Calu3 (cell line): ENCODE results near the gene ARMC6. TPM values are rescaled to one million over a fixed set of nuclear protein-coding genes. Genes with fewer than 3 reads are reported as not detected.

Experiments
- BruUV-seq: library from RNA; stranded (reverse); fragments of 400-500 nt; replicated peaks from 2 replicates; lab custom pipeline; 2021; lab: Mats Ljungman, UMichigan
- CTCF ChIA-PET: fragments of 300-600 bp; sonication (Branson Sonifier 250); formaldehyde crosslinking; loops from one replicate; lab custom pipeline; 2022; ENCODE audit warnings: antibody characterized with exemption; lab: Charles Lee
- DNase-seq: peaks from one replicate; pipeline ENCODE4 v3.0.0; 2022
- H3K27ac Mint-ChIP-seq: one replicate; pipeline ENCODE4 v1.8.0; 2022; ENCODE audit warnings: mixed read lengths; ENCODE audit not compliant: unreplicated experiment
- H3K27me3 Mint-ChIP-seq: one replicate; pipeline ENCODE4 v1.8.0; 2022; ENCODE audit warnings: mixed read lengths; ENCODE audit not compliant: unreplicated experiment
- H3K36me3 Mint-ChIP-seq: one replicate; pipeline ENCODE4 v1.8.0; 2022; ENCODE audit warnings: mild to moderate bottlenecking, moderate library complexity, mixed read lengths; ENCODE audit not compliant: insufficient read depth, unreplicated experiment
- H3K4me1 Mint-ChIP-seq: one replicate; pipeline ENCODE4 v1.8.0; 2022; ENCODE audit warnings: mild to moderate bottlenecking, low read depth, mixed read lengths; ENCODE audit not compliant: unreplicated experiment
- H3K4me3 Mint-ChIP-seq: one replicate; pipeline ENCODE4 v1.8.0; 2022; ENCODE audit warnings: mild to moderate bottlenecking, low read depth, moderate library complexity, mixed read lengths; ENCODE audit not compliant: unreplicated experiment
- H3K9me3 Mint-ChIP-seq: one replicate; pipeline ENCODE4 v1.8.0; 2022; ENCODE audit warnings: low read depth, mixed read lengths; ENCODE audit not compliant: unreplicated experiment
- CTCF ChIP-seq: fragments of 200-600 bp; IDR thresholded peaks from one replicate; pipeline ENCODE4 v1.8.0; 2022; ENCODE audit warnings: antibody characterized with exemption; ENCODE audit not compliant: unreplicated experiment
- intact Hi-C: fragments of 100-400 bp; cut with micrococcal nuclease; formaldehyde crosslinking; loops from one replicate; pipeline ENCODE4 v1.10.0; 2022; ENCODE audit not compliant: unreplicated experiment
- total RNA-seq: library from RNA; stranded (reverse); gene quantifications from 2 replicates; pipeline ENCODE4 v1.2.3, GENCODE V29; 2022

ARMC6 gene
- total RNA-seq, 1 experiment from 2014 or later: 24.0 TPM

GRCh38 chr19:19107654-19108053, 74.3 kb downstream of the ARMC6 start:
- Mint-ChIP-seq H3K4me1 (no peaks in the 10 kb centered on the region), H3K27ac (no peak overlapping the region), H3K27me3 (no peaks in the 10 kb centered on the region), H3K4me3 (no peak overlapping the region), H3K36me3 (peaks cover 5% of the 10 kb centered on the region), H3K9me3 (no peaks in the 10 kb centered on the region)
- intact Hi-C loops: no loop called here
- CTCF ChIA-PET: no interaction called here
- no TSS peak for BruUV-seq
- TF ChIP-seq CTCF: no peak
- no peak for DNase-seq

Other genes starting within 250 kb of the ARMC6 start
- 0.12 TPM in 1 of 2 replicates, not detected in the other for gene COMP, start 242.3 kb upstream of the ARMC6 start, total RNA-seq
- 57.1 and 62.0 TPM in 2 replicates for gene UPF1, start 201.6 kb upstream of the ARMC6 start, total RNA-seq
- 3.6 and 4.4 TPM in 2 replicates for gene CERS1, start 137.4 kb upstream of the ARMC6 start, total RNA-seq
- gene COPE, start 114.2 kb upstream of the ARMC6 start, total RNA-seq: 137 and 143 TPM in 2 replicates
- gene DDX49, start 113.9 kb upstream of the ARMC6 start, total RNA-seq: 34.4 and 37.3 TPM in 2 replicates
- gene HOMER3, start 92.4 kb upstream of the ARMC6 start, total RNA-seq: 19.0 and 20.2 TPM in 2 replicates
- gene SUGP2, start 86 bp upstream of the ARMC6 start, total RNA-seq: 67.1 and 77.2 TPM in 2 replicates
- gene SLC25A42, start 30.4 kb downstream of the ARMC6 start, total RNA-seq: 5.7 and 7.1 TPM in 2 replicates
- 24.0 and 28.9 TPM in 2 replicates for gene TMEM161A, start 104.9 kb downstream of the ARMC6 start, total RNA-seq
- 1.7 and 2.3 TPM in 2 replicates for gene MEF2B, start 136.7 kb downstream of the ARMC6 start, total RNA-seq
- gene BORCS8, start 158.5 kb downstream of the ARMC6 start, total RNA-seq: 24.0 and 26.3 TPM in 2 replicates
- gene RFXANK, start 158.7 kb downstream of the ARMC6 start, total RNA-seq: 63.2 and 66.5 TPM in 2 replicates
- 20.6 and 23.2 TPM in 2 replicates for gene NR2C2AP, start 169.8 kb downstream of the ARMC6 start, total RNA-seq
- not detected in 2 replicates for gene NCAN, start 178.4 kb downstream of the ARMC6 start, total RNA-seq
- gene TM6SF2, start 239.7 kb downstream of the ARMC6 start, total RNA-seq: not detected in 2 replicates